HEK293 (cell line): ENCODE measurements around the gene DPYSL5.

Source experiments
- CTCF ChIA-PET: fragments of 350-600 bp; formaldehyde crosslinking; extraction: SDS; loops from one replicate; lab custom pipeline; 2021; ENCODE audit warnings: antibody characterized with exemption; lab: Yijun Ruan, JAX
- POLR2A ChIA-PET: fragments of 300-600 bp; formaldehyde crosslinking; extraction: SDS; loops from one replicate; lab custom pipeline; 2020; ENCODE audit warnings: antibody characterized with exemption, inconsistent platforms; lab: Yijun Ruan, JAX
- H3K27ac ChIP-seq: fragments of 200-500 bp; sonication (Bioruptor generic); 2 replicates; pipeline ENCODE4 v1.5.1; 2014; ENCODE audit warnings: low read depth, low read length, control low read depth, inconsistent platforms; ENCODE audit errors: extremely low read depth
- H3K36me3 ChIP-seq, 2 experiments: fragments of 200-500 bp in 1 of 2; sonication (Bioruptor generic) in 1 of 2; 1 replicate in 1 of 2; 2 replicates in 1 of 2; pipeline ENCODE4 v1.5.1; 2014 to 2017; ENCODE audit warnings: inconsistent platforms in 2 of 2, low read length in 2 of 2; ENCODE audit not compliant: control insufficient read depth in 2 of 2, insufficient read depth in 1 of 2
- H3K4me1 ChIP-seq: fragments of 200-500 bp; sonication (Bioruptor generic); 2 replicates; pipeline ENCODE4 v1.5.1; 2014; ENCODE audit warnings: mild to moderate bottlenecking, low read length, inconsistent platforms; ENCODE audit not compliant: control insufficient read depth, insufficient read depth
- H3K4me3 ChIP-seq: 2 replicates; pipeline ENCODE4 v1.5.1; 2011; ENCODE audit warnings: low read depth, mild to moderate bottlenecking, control low read depth, low read length, moderate library complexity
- H3K9me3 ChIP-seq: fragments of 200-500 bp; sonication (Bioruptor generic); 2 replicates; pipeline ENCODE4 v1.5.1; 2014; ENCODE audit warnings: low read depth, low read length, inconsistent platforms; ENCODE audit not compliant: control insufficient read depth, insufficient read depth
- PATZ1 ChIP-seq: fragments of 450-650 bp; formaldehyde crosslinking; IDR thresholded peaks from 2 replicates; pipeline ENCODE4 v1.5.1; 2016; ENCODE audit warnings: missing biosample characterization, missing genetic modification characterization
- PRDM2 ChIP-seq: fragments of 450-650 bp; formaldehyde crosslinking; IDR thresholded peaks from 2 replicates; pipeline ENCODE4 v1.5.1; 2016; ENCODE audit warnings: missing biosample characterization, missing genetic modification characterization, borderline replicate concordance
- ZBTB17 ChIP-seq: fragments of 450-650 bp; formaldehyde crosslinking; IDR thresholded peaks from 2 replicates; pipeline ENCODE4 v1.5.1; 2016; ENCODE audit warnings: missing biosample characterization, missing genetic modification characterization
- ZFP37 ChIP-seq: fragments of 450-650 bp; formaldehyde crosslinking; IDR thresholded peaks from 2 replicates; pipeline ENCODE4 v1.5.1; 2016; ENCODE audit warnings: missing biosample characterization, missing genetic modification characterization
- ZNF121 ChIP-seq: fragments of 450-650 bp; formaldehyde crosslinking; IDR thresholded peaks from 2 replicates; pipeline ENCODE4 v1.5.1; 2016; ENCODE audit warnings: missing biosample characterization, missing genetic modification characterization
- ZNF174 ChIP-seq: fragments of 450-650 bp; formaldehyde crosslinking; IDR thresholded peaks from 2 replicates; pipeline ENCODE4 v1.5.0; 2017; ENCODE audit warnings: missing biosample characterization, mild to moderate bottlenecking, missing genetic modification characterization
- ZNF23 ChIP-seq: fragments of 450-650 bp; formaldehyde crosslinking; IDR thresholded peaks from 2 replicates; pipeline ENCODE4 v1.5.1; 2016; ENCODE audit warnings: missing biosample characterization, missing genetic modification characterization, borderline replicate concordance
- ZNF292 ChIP-seq: fragments of 450-650 bp; formaldehyde crosslinking; IDR thresholded peaks from 2 replicates; pipeline ENCODE4 v1.5.1; 2016; ENCODE audit warnings: low read depth, missing biosample characterization, missing genetic modification characterization, borderline replicate concordance
- ZNF513 ChIP-seq: fragments of 450-650 bp; IDR thresholded peaks from 2 replicates; pipeline ENCODE4 v1.5.1; 2018; ENCODE audit warnings: missing biosample characterization, missing genetic modification characterization
- ZNF558 ChIP-seq: fragments of 450-650 bp; formaldehyde crosslinking; IDR thresholded peaks from 2 replicates; pipeline ENCODE4 v1.5.1; 2016; ENCODE audit warnings: missing biosample characterization, missing genetic modification characterization
- ZNF707 ChIP-seq: fragments of 450-650 bp; formaldehyde crosslinking; IDR thresholded peaks from 2 replicates; pipeline ENCODE4 v1.5.1; 2016; ENCODE audit warnings: missing biosample characterization, missing genetic modification characterization
- ZNF768 ChIP-seq: fragments of 450-650 bp; formaldehyde crosslinking; IDR thresholded peaks from 2 replicates; pipeline ENCODE4 v1.5.1; 2018; ENCODE audit warnings: missing biosample characterization, mild to moderate bottlenecking, missing genetic modification characterization
- TF ChIP-seq, protein P1 (sequence below): fragments of 450-650 bp; formaldehyde crosslinking; IDR thresholded peaks from 2 replicates; pipeline ENCODE4 v1.5.1; 2016; ENCODE audit warnings: missing biosample characterization, missing genetic modification characterization
- TF ChIP-seq, protein P2 (sequence below): fragments of 450-650 bp; IDR thresholded peaks from 2 replicates; pipeline ENCODE4 v1.5.1; 2018; ENCODE audit warnings: missing biosample characterization, mild to moderate bottlenecking, missing genetic modification characterization

Gene DPYSL5

GRCh38 chr2:26914659-26915310, 66.9 kb downstream of the DPYSL5 start:
- Histone ChIP-seq H3K4me1 (no peaks in the 10 kb centered on the region), H3K9me3 (no peaks in the 10 kb centered on the region), H3K4me3 (no peak overlapping the region), H3K36me3 (peaks cover 4 to 17% of the 10 kb centered on the region in 2 experiments; a peak in 2 of 3 replicates), H3K27ac (no peak overlapping the region)
- ChIA-PET CTCF (interaction anchor here (0.5 to 5.2 kb wide), 3 partner anchors 7 to 69 kb away, joined by 3 to 28 read pairs (median 28); no protein-coding TSS in a partner anchor), POLR2A (no interaction called here)
- TF ChIP-seq ZNF513 (tag by site-specific recombination) (no peak), ZBTB17 (tag by site-specific recombination) (no peak), ZNF558 (tag by site-specific recombination) (no peak), ZNF174 (tag by site-specific recombination) (no peak), ZNF23 (no peak), ZNF292 (tag by site-specific recombination) (no peak), PATZ1 (tag by site-specific recombination) (no peak), ZNF707 (tag by site-specific recombination) (no peak), ZFP37 (tag by site-specific recombination) (no peak), ZNF768 (tag by site-specific recombination) (no peak), PRDM2 (tag by site-specific recombination) (no peak), ZNF121 (tag by site-specific recombination) (no peak)
- TF ChIP-seq, protein P1, sequence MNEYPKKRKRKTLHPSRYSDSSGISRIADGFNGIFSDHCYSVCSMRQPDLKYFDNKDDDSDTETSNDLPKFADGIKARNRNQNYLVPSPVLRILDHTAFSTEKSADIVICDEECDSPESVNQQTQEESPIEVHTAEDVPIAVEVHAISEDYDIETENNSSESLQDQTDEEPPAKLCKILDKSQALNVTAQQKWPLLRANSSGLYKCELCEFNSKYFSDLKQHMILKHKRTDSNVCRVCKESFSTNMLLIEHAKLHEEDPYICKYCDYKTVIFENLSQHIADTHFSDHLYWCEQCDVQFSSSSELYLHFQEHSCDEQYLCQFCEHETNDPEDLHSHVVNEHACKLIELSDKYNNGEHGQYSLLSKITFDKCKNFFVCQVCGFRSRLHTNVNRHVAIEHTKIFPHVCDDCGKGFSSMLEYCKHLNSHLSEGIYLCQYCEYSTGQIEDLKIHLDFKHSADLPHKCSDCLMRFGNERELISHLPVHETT (tag by site-specific recombination) = no peak
- TF ChIP-seq, protein P2, sequence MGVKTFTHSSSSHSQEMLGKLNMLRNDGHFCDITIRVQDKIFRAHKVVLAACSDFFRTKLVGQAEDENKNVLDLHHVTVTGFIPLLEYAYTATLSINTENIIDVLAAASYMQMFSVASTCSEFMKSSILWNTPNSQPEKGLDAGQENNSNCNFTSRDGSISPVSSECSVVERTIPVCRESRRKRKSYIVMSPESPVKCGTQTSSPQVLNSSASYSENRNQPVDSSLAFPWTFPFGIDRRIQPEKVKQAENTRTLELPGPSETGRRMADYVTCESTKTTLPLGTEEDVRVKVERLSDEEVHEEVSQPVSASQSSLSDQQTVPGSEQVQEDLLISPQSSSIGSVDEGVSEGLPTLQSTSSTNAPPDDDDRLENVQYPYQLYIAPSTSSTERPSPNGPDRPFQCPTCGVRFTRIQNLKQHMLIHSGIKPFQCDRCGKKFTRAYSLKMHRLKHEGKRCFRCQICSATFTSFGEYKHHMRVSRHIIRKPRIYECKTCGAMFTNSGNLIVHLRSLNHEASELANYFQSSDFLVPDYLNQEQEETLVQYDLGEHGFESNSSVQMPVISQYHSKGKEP (tag by site-specific recombination) = no peak
